NT2/D1 (cell line): ENCODE data around the gene ATE1.

Source experiments
- YY1 ChIP-seq: IDR thresholded peaks from 2 replicates; pipeline ENCODE4 v1.6.1; 2011; ENCODE audit not compliant: insufficient read length, insufficient read depth
- ZNF274 ChIP-seq: IDR thresholded peaks from 2 replicates; pipeline ENCODE4 v1.6.1; 2011; ENCODE audit warnings: mild to moderate bottlenecking, low read depth, low read length

GRCh38 chr10:121747163-121747775, 180.6 kb downstream of the ATE1 start:
- TF ChIP-seq ZNF274 (no peak), YY1 (no peak)
